ENCODE measurements around the gene THRB.

THRB gene

DNA sequence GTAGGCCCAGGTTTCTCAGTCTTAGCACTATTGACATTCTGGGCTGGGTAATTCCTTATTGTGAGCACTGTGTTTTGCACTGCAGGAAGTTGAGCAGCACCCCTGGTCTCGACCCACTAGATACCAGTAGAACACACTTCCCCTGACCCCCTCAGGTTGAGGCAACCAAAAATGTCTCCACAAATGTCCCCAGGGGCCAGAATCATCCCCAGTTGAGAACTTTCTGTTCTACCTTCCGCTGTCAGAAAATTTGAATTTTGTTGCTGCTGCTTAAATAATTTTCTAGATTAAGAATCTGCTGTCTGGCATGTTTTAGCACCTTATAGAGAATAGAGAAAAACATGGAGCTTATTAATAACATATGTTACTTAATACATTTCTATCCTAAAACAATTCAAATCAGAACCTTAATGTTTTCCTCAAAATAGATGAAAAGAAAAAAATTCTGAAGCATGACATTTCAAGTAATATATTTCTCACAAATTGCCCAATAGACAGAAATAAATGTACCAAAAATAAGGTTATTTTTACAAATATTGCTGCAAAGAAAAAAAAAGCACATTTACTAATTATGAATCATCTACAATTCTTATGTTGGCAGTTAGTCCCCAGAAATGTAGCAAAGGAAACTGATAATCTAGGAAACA lies 13.2 kb upstream of the THRB start:
- TF ChIP-seq, protein P1, sequence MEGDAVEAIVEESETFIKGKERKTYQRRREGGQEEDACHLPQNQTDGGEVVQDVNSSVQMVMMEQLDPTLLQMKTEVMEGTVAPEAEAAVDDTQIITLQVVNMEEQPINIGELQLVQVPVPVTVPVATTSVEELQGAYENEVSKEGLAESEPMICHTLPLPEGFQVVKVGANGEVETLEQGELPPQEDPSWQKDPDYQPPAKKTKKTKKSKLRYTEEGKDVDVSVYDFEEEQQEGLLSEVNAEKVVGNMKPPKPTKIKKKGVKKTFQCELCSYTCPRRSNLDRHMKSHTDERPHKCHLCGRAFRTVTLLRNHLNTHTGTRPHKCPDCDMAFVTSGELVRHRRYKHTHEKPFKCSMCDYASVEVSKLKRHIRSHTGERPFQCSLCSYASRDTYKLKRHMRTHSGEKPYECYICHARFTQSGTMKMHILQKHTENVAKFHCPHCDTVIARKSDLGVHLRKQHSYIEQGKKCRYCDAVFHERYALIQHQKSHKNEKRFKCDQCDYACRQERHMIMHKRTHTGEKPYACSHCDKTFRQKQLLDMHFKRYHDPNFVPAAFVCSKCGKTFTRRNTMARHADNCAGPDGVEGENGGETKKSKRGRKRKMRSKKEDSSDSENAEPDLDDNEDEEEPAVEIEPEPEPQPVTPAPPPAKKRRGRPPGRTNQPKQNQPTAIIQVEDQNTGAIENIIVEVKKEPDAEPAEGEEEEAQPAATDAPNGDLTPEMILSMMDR (IDR thresholded peaks at IDR 0.05; ENCODE audit: borderline replicate concordance, control extremely low read depth, extremely low read depth, insufficient read depth, missing control alignments), result no peak
- in situ Hi-C loops (cut with MboI; ENCODE audit: low sequenced_read_pairs, unreplicated experiment), result no loop called here
- DNase-seq (ENCODE audit: low spot score), result no peak

DNA sequence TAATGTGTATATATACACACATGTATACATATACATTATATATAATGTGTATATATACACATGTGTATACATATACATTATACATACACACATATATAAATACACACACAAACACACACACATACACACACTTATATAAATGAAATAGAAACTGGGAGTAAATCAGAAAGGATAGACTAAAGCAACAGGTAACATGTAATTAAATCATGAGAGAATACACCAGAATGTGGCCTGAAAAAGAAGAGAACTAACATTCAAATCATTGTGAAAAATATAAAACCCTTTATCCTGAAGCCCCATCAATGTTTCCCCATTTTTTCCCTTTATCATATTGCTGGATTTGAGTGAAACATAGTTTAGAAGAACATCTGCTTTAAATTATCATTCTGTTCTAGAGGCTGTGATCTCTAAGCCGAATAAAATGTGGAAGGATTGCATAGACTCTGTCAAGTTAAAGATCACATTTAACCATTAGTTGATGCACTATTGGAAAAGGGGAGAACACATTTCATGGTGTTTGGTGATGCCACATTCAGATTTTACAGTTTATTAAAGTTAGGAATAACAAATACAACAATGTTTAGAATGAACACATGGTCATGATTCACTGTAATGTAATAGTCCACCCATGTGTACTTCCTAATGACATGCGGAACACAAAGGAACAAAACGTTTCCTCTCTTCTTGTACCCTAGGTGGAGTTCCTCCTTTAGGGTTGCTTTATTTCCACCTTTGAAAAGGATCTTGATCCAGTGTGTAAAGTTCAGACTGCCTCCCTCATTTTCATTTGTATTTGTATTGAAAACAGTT lies 12.5 kb upstream of the THRB start:
- TF ChIP-seq, protein P1 (IDR thresholded peaks at IDR 0.05; ENCODE audit: borderline replicate concordance, control extremely low read depth, extremely low read depth, insufficient read depth, missing control alignments), result no peak
- no peak for DNase-seq (ENCODE audit: low spot score)
- in situ Hi-C loops (cut with MboI; ENCODE audit: low sequenced_read_pairs, unreplicated experiment), result no loop called here

DNA sequence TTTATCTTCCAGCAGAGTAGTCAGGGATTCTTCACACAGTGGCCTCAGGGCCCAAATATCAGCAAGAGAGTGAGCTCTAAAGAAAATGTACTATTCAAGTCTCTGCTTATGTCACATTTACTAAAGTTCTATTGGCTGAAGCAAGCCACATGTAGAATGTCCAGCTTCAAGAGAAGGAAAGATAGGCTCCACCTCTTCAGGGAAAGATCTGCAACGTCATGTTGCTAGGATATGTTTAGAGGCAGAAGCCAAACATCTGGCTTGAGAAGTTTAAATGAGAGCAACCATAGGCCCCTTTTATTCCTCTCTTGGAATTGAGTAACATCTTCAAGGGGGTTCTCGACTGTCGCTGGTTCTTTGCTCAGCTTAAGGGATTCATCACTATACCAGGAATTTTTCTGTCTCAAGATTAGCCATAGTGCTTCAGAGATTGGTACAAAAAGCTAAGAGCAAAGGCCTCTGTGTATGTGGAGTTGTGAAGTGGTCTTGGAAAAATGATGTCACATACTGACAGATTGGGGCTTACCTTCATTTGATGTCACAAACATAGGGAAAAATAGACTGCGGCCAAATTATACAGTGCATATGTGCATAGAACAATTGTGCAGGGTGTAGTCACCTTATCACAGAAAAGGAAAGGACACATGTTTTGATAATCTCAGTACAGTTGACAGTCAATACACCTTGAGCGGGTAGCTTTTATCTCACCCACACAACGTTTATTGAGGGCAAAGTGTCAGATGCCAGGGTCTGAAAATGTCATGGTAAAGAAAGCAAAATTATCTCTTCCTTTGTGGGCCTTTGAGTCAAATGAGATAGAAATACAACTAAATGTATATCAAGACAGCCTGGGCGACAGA lies 11.3 kb upstream of the THRB start:
- DNase-seq (ENCODE audit: low spot score), result no peak
- in situ Hi-C loops (cut with MboI; ENCODE audit: low sequenced_read_pairs, unreplicated experiment), result no loop called here
- TF ChIP-seq, protein P1 (IDR thresholded peaks at IDR 0.05; ENCODE audit: borderline replicate concordance, control extremely low read depth, extremely low read depth, insufficient read depth, missing control alignments), result no peak

DNA sequence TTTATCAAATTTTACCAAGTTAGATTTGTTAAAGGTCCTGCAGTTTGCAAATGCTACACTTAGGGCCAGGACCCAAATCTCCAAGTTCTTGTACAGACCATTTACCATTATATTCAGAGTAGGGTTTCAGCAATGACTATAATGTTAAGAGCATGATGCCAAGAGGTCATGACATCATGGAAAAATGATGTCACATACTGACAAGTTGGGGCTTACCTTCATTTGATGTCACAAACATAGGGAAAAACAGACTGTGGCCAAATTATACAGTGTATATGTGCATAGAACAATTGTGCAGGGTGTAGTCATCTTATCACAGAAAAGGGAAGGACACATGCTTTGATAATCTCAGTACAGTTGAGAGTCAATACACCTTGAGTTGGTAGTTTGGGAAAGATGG lies 10.1 kb upstream of the THRB start:
- TF ChIP-seq, protein P1 (IDR thresholded peaks at IDR 0.05; ENCODE audit: borderline replicate concordance, control extremely low read depth, extremely low read depth, insufficient read depth, missing control alignments), result no peak
- DNase-seq (ENCODE audit: low spot score), result no peak
- in situ Hi-C loops (cut with MboI; ENCODE audit: low sequenced_read_pairs, unreplicated experiment), result no loop called here

DNA sequence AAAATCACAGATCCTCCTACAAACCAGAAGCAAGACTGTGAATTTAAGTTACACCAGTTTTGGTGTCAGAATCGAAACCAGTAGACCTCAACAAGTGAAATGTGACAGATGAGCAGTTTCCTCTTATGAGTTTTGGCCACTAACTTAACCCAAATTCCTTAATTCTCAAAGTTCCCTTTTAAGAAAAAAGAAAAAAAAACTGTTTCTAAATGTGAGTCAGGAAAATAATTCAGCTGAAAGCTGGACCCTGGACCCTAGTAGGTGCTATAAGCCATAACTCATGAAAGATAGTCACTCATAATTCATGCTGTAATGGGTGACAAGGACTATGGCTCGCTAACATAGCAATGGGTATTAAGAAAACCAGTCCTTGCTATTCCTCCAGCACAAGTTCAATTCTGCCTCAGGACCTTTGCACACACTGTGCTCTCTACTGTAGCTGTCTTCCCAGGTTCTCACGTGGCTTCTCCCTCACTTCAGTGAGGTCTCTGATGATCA lies 9.0 kb upstream of the THRB start:
- TF ChIP-seq, protein P1 (IDR thresholded peaks at IDR 0.05; ENCODE audit: borderline replicate concordance, control extremely low read depth, extremely low read depth, insufficient read depth, missing control alignments), result no peak
- no peak for DNase-seq (ENCODE audit: low spot score)
- in situ Hi-C loops (cut with MboI; ENCODE audit: low sequenced_read_pairs, unreplicated experiment), result no loop called here

DNA sequence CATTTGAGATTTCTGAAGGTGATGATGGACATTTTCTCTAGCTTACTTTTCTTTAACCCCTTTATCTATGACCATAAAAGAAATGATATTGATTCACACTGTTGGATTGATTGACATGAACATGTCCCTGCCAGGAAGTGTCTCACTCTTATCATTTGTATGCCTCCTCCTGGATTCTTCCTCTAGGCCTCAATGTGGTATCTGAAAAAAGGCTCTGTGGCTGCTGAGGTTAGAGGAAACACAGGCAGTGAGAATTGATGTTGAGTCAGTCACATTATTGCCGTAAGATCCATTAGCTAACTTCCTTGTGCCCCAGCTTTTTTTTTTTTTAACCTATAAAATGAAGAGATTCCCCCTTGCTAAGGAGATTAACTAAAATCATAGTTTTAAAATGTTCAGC lies 8.0 kb upstream of the THRB start:
- TF ChIP-seq, protein P1 (IDR thresholded peaks at IDR 0.05; ENCODE audit: borderline replicate concordance, control extremely low read depth, extremely low read depth, insufficient read depth, missing control alignments), result no peak
- no peak for DNase-seq (ENCODE audit: low spot score)
- in situ Hi-C loops (cut with MboI; ENCODE audit: low sequenced_read_pairs, unreplicated experiment), result no loop called here

Data from GM13976 (cell line).